ENCODE results near the gene NELL1. TPM values are rescaled to one million over a fixed set of nuclear protein-coding genes. Genes with fewer than 3 reads are reported as not detected.

The NELL1 gene
- polyA plus RNA-seq, 1 of the 3 experiments (the other 2 are of a cell fraction): not detected

GRCh38 chr11:20712912-20713311, 43.5 kb downstream of the NELL1 start:
- Histone ChIP-seq H3F3A (replicated peaks; ENCODE audit: insufficient read depth) (no peaks in the 10 kb centered on the region), H3K36me3 (replicated peaks in 1 of 2; ENCODE audit: control insufficient read depth in 1 of 2, insufficient read depth in 2 of 2, low read length in 1 of 2) (no peaks in the 10 kb centered on the region), H3K27ac (ENCODE audit: low read depth in 2 of 2, low read length in 1 of 2) (no peak overlapping the region), H2AFZ (ENCODE audit: low read depth) (no peak overlapping the region), H4K20me1 (ENCODE audit: insufficient read depth) (no peaks in the 10 kb centered on the region), H3K4me3 (ENCODE audit: low read depth in 2 of 2, low read length in 1 of 2) (no peak overlapping the region), H3K4me2 (no peak overlapping the region), H3K9me2 (no peaks in the 10 kb centered on the region), H3K9me3 (no peaks in the 10 kb centered on the region), H3K4me1 (ENCODE audit: control insufficient read depth in 1 of 2, insufficient read depth in 2 of 2, low read depth in 1 of 2, low read length in 1 of 2) (no peaks in the 10 kb centered on the region; a peak in 1 of 4 replicates), H3K27me3 (ENCODE audit: insufficient read depth) (no peaks in the 10 kb centered on the region), H3K79me2 (ENCODE audit: insufficient read depth) (no peaks in the 10 kb centered on the region), H3K9ac (no peak overlapping the region)
- ChIA-PET POLR2A (no interaction called here), CTCF (no interaction called here)
- TF ChIP-seq FOXM1 (IDR thresholded peaks at IDR 0.05; ENCODE audit: low read depth) (no peak), CHD2 (IDR thresholded peaks at IDR 0.05; ENCODE audit: low read length, partially characterized antibody) (no peak), RXRA (IDR thresholded peaks at IDR 0.05; ENCODE audit: borderline replicate concordance, low read depth) (no peak), SMC3 (IDR thresholded peaks at IDR 0.05; ENCODE audit: low read depth, low read length) (no peak), EZH2phosphoT487 (IDR thresholded peaks at IDR 0.05; ENCODE audit: borderline replicate concordance, low read depth) (no peak), ELF1 (IDR thresholded peaks at IDR 0.05) (no peak), EP300 (IDR thresholded peaks at IDR 0.05; ENCODE audit: borderline replicate concordance in 1 of 2, low read depth in 1 of 2, low read length in 1 of 2) (no peak)
- DNase-seq: no peak
- WGBS (ENCODE audit: low lambda C conversion rate): 47% methylated on average over 3 of the region's 3 CpGs

- Histone ChIP-seq H3K9me2 (no peaks in the 10 kb centered on the region), H3K9ac (no peak overlapping the region), H3K79me2 (ENCODE audit: insufficient read depth) (no peaks in the 10 kb centered on the region), H3K4me3 (ENCODE audit: low read depth in 2 of 2, low read length in 1 of 2) (no peak overlapping the region), H2AFZ (ENCODE audit: low read depth) (no peak overlapping the region), H3K27ac (ENCODE audit: low read depth in 2 of 2, low read length in 1 of 2) (no peak overlapping the region), H3K9me3 (no peaks in the 10 kb centered on the region), H3K27me3 (ENCODE audit: insufficient read depth) (no peaks in the 10 kb centered on the region), H3K4me2 (no peak overlapping the region), H4K20me1 (ENCODE audit: insufficient read depth) (no peaks in the 10 kb centered on the region), H3F3A (replicated peaks; ENCODE audit: insufficient read depth) (no peaks in the 10 kb centered on the region), H3K36me3 (replicated peaks in 1 of 2; ENCODE audit: control insufficient read depth in 1 of 2, insufficient read depth in 2 of 2, low read length in 1 of 2) (no peaks in the 10 kb centered on the region), H3K4me1 (ENCODE audit: control insufficient read depth in 1 of 2, insufficient read depth in 2 of 2, low read depth in 1 of 2, low read length in 1 of 2) (no peaks in the 10 kb centered on the region; a peak in 1 of 4 replicates)
- WGBS (ENCODE audit: low lambda C conversion rate): 6% methylated on average over 1 of the region's 1 CpG
- CTCF ChIA-PET: interaction anchor here (1.2 kb wide), 1 partner anchor 17 kb away, joined by 3 read pairs; no protein-coding TSS in a partner anchor
- no peak for DNase-seq
- POLR2A ChIA-PET: no interaction called here
- TF ChIP-seq REST (IDR thresholded peaks at IDR 0.05; ENCODE audit: low read depth, low read length) (no peak), FOSL2 (IDR thresholded peaks at IDR 0.05; ENCODE audit: borderline replicate concordance, low read depth) (no peak), GATA2 (CRISPR knock-in tag; IDR thresholded peaks at IDR 0.05) (no peak), CHD2 (IDR thresholded peaks at IDR 0.05; ENCODE audit: low read length, partially characterized antibody) (no peak), GABPA (IDR thresholded peaks at IDR 0.05; ENCODE audit: low read depth) (no peak), EZH2phosphoT487 (IDR thresholded peaks at IDR 0.05; ENCODE audit: borderline replicate concordance, low read depth) (no peak), IRF3 (IDR thresholded peaks at IDR 0.05; ENCODE audit: low read depth, low read length) (no peak)
These were observed 46.1 kb downstream of the NELL1 start for GRCh38 chr11:20715464-20715863.
